ENCODE measurements around the gene WFIKKN2. TPM values are rescaled to one million over a fixed set of nuclear protein-coding genes. Genes with fewer than 3 reads are reported as not detected.

WFIKKN2 gene
- total RNA-seq, 1 donor from 2014 or later = 0.60 TPM

GRCh38 chr17:50887705-50888245 lies 52.4 kb downstream of the WFIKKN2 start:
- H3K27ac Mint-ChIP-seq = no peak overlapping the region
- no peaks in the 10 kb centered on the region for H3K27me3 Mint-ChIP-seq (ENCODE audit: low read depth)
- TF ChIP-seq CTCF (IDR thresholded peaks at IDR 0.05; ENCODE audit: unreplicated experiment) = no peak
- no peaks in the 10 kb centered on the region for H3K36me3 Mint-ChIP-seq
- peaks cover 15% of the 10 kb centered on the region for H3K4me1 Mint-ChIP-seq
- no peak overlapping the region for H3K4me3 Mint-ChIP-seq
- DNase-seq (ENCODE audit: low spot score in 2 of 2, unreplicated experiment in 2 of 2) = no peak
- H3K9me3 Mint-ChIP-seq = no peaks in the 10 kb centered on the region

- H3K27me3 Mint-ChIP-seq (ENCODE audit: low read depth) = no peaks in the 10 kb centered on the region
- no peaks in the 10 kb centered on the region for H3K9me3 Mint-ChIP-seq
- no peak for DNase-seq (ENCODE audit: low spot score in 2 of 2, unreplicated experiment in 2 of 2)
- H3K4me3 Mint-ChIP-seq = no peak overlapping the region
- no peak for TF ChIP-seq CTCF (IDR thresholded peaks at IDR 0.05; ENCODE audit: unreplicated experiment)
- no peaks in the 10 kb centered on the region for H3K36me3 Mint-ChIP-seq
- no peak overlapping the region for H3K27ac Mint-ChIP-seq
- H3K4me1 Mint-ChIP-seq = peaks cover 10% of the 10 kb centered on the region
Observed at GRCh38 chr17:50889528-50890118, 54.2 kb downstream of the WFIKKN2 start.

GRCh38 chr17:50890675-50891516 lies 55.5 kb downstream of the WFIKKN2 start:
- no peak for DNase-seq (ENCODE audit: low spot score in 2 of 2, unreplicated experiment in 2 of 2)
- Mint-ChIP-seq H3K36me3 (no peaks in the 10 kb centered on the region), H3K27me3 (ENCODE audit: low read depth) (no peaks in the 10 kb centered on the region), H3K4me1 (peaks cover 10% of the 10 kb centered on the region), H3K27ac (no peak overlapping the region), H3K4me3 (no peak overlapping the region), H3K9me3 (no peaks in the 10 kb centered on the region)
- no peak for TF ChIP-seq CTCF (IDR thresholded peaks at IDR 0.05; ENCODE audit: unreplicated experiment)

- H3K4me3 Mint-ChIP-seq = no peak overlapping the region
- H3K9me3 Mint-ChIP-seq = no peaks in the 10 kb centered on the region
- H3K27me3 Mint-ChIP-seq (ENCODE audit: low read depth) = no peaks in the 10 kb centered on the region
- DNase-seq (ENCODE audit: low spot score in 2 of 2, unreplicated experiment in 2 of 2) = no peak
- no peaks in the 10 kb centered on the region for H3K36me3 Mint-ChIP-seq
- no peak for TF ChIP-seq CTCF (IDR thresholded peaks at IDR 0.05; ENCODE audit: unreplicated experiment)
- H3K4me1 Mint-ChIP-seq = peaks cover 10% of the 10 kb centered on the region
- no peak overlapping the region for H3K27ac Mint-ChIP-seq
Observed at GRCh38 chr17:50891577-50891989, 56.2 kb downstream of the WFIKKN2 start.

Other genes starting within 250 kb of the WFIKKN2 start
- 0.44 to 1.2 TPM (median 0.93 TPM) in 3 replicates for gene ABCC3, start 200.7 kb upstream of the WFIKKN2 start, total RNA-seq
- 35.9 to 38.8 TPM (median 37.6 TPM) in 3 replicates for gene ANKRD40, start 127.7 kb upstream of the WFIKKN2 start, total RNA-seq
- gene LUC7L3, start 116.0 kb upstream of the WFIKKN2 start, total RNA-seq = 240 to 261 TPM (median 252 TPM) in 3 replicates
- not detected in 3 replicates for gene ANKRD40CL, start 68.1 kb upstream of the WFIKKN2 start, total RNA-seq
- gene TOB1, start 30.8 kb downstream of the WFIKKN2 start, total RNA-seq = 29.4 to 34.7 TPM (median 32.0 TPM) in 3 replicates